Neural cell (in vitro differentiated cells): Measurements from ENCODE around the gene AP1M2. TPM values are rescaled to one million over a fixed set of nuclear protein-coding genes. Genes with fewer than 3 reads are reported as not detected.

Source experiments
- H2AFZ ChIP-seq: fragments of 200-600, 300-800 bp; sonication (generic), shearing (Covaris generic); 2 replicates; pipeline ENCODE4 v1.6.0; 2014; ENCODE audit warnings: low read depth, mild to moderate bottlenecking, antibody characterized with exemption, low read length, moderate library complexity
- H3F3A ChIP-seq: fragments of 200-600 bp; shearing (Covaris generic); 2 replicates; pipeline ENCODE4 v1.6.1; 2016; ENCODE audit warnings: mild to moderate bottlenecking, moderate library complexity, mixed read lengths, antibody characterized with exemption, low read length; ENCODE audit not compliant: insufficient read depth, poor library complexity, severe bottlenecking
- H3K27ac ChIP-seq: fragments of 200-600, 300-800 bp; sonication (generic), shearing (Covaris generic); 2 replicates; pipeline ENCODE4 v1.5.1; 2014; ENCODE audit warnings: mild to moderate bottlenecking, low read length, moderate library complexity
- H3K27me3 ChIP-seq: fragments of 300-800, 200-600 bp; sonication (generic), shearing (Covaris generic); 2 replicates; pipeline ENCODE4 v1.6.0; 2014; ENCODE audit warnings: mild to moderate bottlenecking, low read depth, low read length, moderate library complexity; ENCODE audit not compliant: insufficient read depth
- H3K36me3 ChIP-seq: fragments of 300-800, 200-600 bp; sonication (generic), shearing (Covaris generic); 2 replicates; pipeline ENCODE4 v1.5.1; 2014; ENCODE audit warnings: mild to moderate bottlenecking, antibody characterized with exemption, low read length, moderate library complexity; ENCODE audit not compliant: insufficient read depth
- H3K4me2 ChIP-seq: fragments of 300-800, 200-600 bp; sonication (generic), shearing (Covaris generic); 2 replicates; pipeline ENCODE4 v1.6.0; 2014; ENCODE audit warnings: mild to moderate bottlenecking, low read length
- H3K4me3 ChIP-seq: fragments of 300-800, 200-600 bp; sonication (generic), shearing (Covaris generic); 2 replicates; pipeline ENCODE4 v1.5.1; 2014; ENCODE audit warnings: mild to moderate bottlenecking, low read length, moderate library complexity
- H3K79me2 ChIP-seq: fragments of 200-600 bp; shearing (Covaris generic); replicated peaks from 2 replicates; pipeline ENCODE4 v1.6.0; 2014; ENCODE audit warnings: mild to moderate bottlenecking, low read length, moderate library complexity; ENCODE audit not compliant: insufficient read depth
- H3K9ac ChIP-seq: fragments of 300-800, 200-600 bp; sonication (generic), shearing (Covaris generic); 2 replicates; pipeline ENCODE4 v1.6.1; 2016; ENCODE audit warnings: mild to moderate bottlenecking, low read length, mixed read lengths
- H3K9me2 ChIP-seq: fragments of 200-600 bp; shearing (Covaris generic); 2 replicates; pipeline ENCODE4 v1.6.1; 2016; ENCODE audit warnings: mild to moderate bottlenecking, low read length, mixed read lengths; ENCODE audit not compliant: insufficient read depth
- H3K9me3 ChIP-seq: fragments of 200-600, 300-800 bp; sonication (generic), shearing (Covaris generic); 2 replicates; pipeline ENCODE4 v1.6.1; 2016; ENCODE audit warnings: mild to moderate bottlenecking, mixed run types, low read length, moderate library complexity, mixed read lengths
- H4K20me1 ChIP-seq: fragments of 200-600 bp; shearing (Covaris generic); 2 replicates; pipeline ENCODE4 v1.6.1; 2016; ENCODE audit warnings: mild to moderate bottlenecking, mixed run types; ENCODE audit not compliant: insufficient read depth
- EP300 ChIP-seq: fragments of 450-650 bp; conservative IDR thresholded peaks from 2 replicates; pipeline ENCODE4 v1.6.1; 2014; ENCODE audit warnings: antibody characterized with exemption, mild to moderate bottlenecking, moderate library complexity; ENCODE audit not compliant: poor library complexity, severe bottlenecking
- MXI1 ChIP-seq: fragments of 450-650 bp; conservative IDR thresholded peaks from 2 replicates; pipeline ENCODE4 v1.6.1; 2014; ENCODE audit warnings: antibody characterized with exemption, mild to moderate bottlenecking; ENCODE audit not compliant: poor library complexity, severe bottlenecking
- POLR2AphosphoS5 ChIP-seq: IDR thresholded peaks from 2 replicates; pipeline ENCODE4 v1.6.1; 2012
- SMC3 ChIP-seq: fragments of 450-650 bp; conservative IDR thresholded peaks from 2 replicates; pipeline ENCODE4 v1.6.1; 2014; ENCODE audit warnings: antibody characterized with exemption, mild to moderate bottlenecking, moderate library complexity; ENCODE audit not compliant: poor library complexity
- TAF1 ChIP-seq: IDR thresholded peaks from 2 replicates; pipeline ENCODE4 v1.6.1; 2012; ENCODE audit warnings: low read depth
- polyA plus RNA-seq: library from polyadenylated mRNA; depleted of rRNA; stranded (reverse); fragments of >200 nt; gene quantifications from 2 replicates; pipeline ENCODE4 v1.2.3, GENCODE V29; 2014
- small RNA-seq, 3 experiments: library from RNA; depleted of rRNA; stranded (forward); fragments of <200 nt; gene quantifications; one replicate each; pipeline ENCODE3, GENCODE V24; 2012
- TF ChIP-seq, protein P1 (sequence below): fragments of 450-650 bp; IDR thresholded peaks from 2 replicates; pipeline ENCODE4 v1.5.1; 2014; ENCODE audit warnings: antibody characterized with exemption, mild to moderate bottlenecking, moderate library complexity; ENCODE audit not compliant: poor library complexity, severe bottlenecking
- TF ChIP-seq, protein P2 (sequence below): IDR thresholded peaks from 2 replicates; pipeline ENCODE4 v1.6.1; 2012; ENCODE audit warnings: borderline replicate concordance

The AP1M2 gene
- polyA plus RNA-seq, 1 donor from 2014 or later: 0.38 TPM

DNA sequence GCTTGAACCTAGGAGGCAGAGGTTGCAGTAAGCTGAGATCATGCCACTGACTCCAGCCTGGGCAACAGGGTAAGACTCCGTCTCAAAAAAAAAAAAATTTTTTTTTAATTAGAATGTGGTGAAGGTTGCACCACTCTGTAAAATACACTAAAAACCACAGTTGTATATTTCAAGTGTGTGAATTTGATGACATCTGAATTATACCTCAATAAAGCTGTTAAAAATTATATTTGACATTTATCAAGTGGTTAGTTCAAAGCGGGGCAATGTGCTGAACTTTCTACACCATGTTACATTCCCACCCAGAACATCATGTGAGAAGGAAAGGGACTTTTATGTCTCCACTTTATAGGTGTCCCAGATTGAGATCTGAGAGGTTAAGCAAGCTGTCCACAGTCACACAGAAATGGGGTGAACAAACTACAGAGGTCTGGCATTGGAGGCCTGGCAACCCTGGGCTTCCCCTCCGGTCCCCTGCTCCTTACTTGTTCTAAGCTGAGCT, 63.9 kb downstream of the AP1M2 start:
- Histone ChIP-seq H2AFZ (no peak overlapping the region), H3K36me3 (no peaks in the 10 kb centered on the region), H3K79me2 (no peaks in the 10 kb centered on the region), H3K9ac (no peak overlapping the region), H3F3A (no peaks in the 10 kb centered on the region), H3K27me3 (peaks cover 21% of the 10 kb centered on the region), H3K27ac (no peak overlapping the region), H3K9me2 (no peaks in the 10 kb centered on the region), H4K20me1 (no peaks in the 10 kb centered on the region), H3K4me2 (no peak overlapping the region), H3K9me3 (no peaks in the 10 kb centered on the region), H3K4me3 (no peak overlapping the region)
- TF ChIP-seq EP300: no peak
- TF ChIP-seq, protein P1, sequence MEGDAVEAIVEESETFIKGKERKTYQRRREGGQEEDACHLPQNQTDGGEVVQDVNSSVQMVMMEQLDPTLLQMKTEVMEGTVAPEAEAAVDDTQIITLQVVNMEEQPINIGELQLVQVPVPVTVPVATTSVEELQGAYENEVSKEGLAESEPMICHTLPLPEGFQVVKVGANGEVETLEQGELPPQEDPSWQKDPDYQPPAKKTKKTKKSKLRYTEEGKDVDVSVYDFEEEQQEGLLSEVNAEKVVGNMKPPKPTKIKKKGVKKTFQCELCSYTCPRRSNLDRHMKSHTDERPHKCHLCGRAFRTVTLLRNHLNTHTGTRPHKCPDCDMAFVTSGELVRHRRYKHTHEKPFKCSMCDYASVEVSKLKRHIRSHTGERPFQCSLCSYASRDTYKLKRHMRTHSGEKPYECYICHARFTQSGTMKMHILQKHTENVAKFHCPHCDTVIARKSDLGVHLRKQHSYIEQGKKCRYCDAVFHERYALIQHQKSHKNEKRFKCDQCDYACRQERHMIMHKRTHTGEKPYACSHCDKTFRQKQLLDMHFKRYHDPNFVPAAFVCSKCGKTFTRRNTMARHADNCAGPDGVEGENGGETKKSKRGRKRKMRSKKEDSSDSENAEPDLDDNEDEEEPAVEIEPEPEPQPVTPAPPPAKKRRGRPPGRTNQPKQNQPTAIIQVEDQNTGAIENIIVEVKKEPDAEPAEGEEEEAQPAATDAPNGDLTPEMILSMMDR: no peak
- TF ChIP-seq SMC3: no peak
- no peak for TF ChIP-seq TAF1
- TF ChIP-seq, protein P2, sequence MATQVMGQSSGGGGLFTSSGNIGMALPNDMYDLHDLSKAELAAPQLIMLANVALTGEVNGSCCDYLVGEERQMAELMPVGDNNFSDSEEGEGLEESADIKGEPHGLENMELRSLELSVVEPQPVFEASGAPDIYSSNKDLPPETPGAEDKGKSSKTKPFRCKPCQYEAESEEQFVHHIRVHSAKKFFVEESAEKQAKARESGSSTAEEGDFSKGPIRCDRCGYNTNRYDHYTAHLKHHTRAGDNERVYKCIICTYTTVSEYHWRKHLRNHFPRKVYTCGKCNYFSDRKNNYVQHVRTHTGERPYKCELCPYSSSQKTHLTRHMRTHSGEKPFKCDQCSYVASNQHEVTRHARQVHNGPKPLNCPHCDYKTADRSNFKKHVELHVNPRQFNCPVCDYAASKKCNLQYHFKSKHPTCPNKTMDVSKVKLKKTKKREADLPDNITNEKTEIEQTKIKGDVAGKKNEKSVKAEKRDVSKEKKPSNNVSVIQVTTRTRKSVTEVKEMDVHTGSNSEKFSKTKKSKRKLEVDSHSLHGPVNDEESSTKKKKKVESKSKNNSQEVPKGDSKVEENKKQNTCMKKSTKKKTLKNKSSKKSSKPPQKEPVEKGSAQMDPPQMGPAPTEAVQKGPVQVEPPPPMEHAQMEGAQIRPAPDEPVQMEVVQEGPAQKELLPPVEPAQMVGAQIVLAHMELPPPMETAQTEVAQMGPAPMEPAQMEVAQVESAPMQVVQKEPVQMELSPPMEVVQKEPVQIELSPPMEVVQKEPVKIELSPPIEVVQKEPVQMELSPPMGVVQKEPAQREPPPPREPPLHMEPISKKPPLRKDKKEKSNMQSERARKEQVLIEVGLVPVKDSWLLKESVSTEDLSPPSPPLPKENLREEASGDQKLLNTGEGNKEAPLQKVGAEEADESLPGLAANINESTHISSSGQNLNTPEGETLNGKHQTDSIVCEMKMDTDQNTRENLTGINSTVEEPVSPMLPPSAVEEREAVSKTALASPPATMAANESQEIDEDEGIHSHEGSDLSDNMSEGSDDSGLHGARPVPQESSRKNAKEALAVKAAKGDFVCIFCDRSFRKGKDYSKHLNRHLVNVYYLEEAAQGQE: no peak
- no peak for TF ChIP-seq POLR2AphosphoS5
- no peak for TF ChIP-seq MXI1

Small RNA genes within 50 kb of the gene (small RNA-seq; reads per million reads assigned to genes)
- 0 reads per million in 3 experiments for gene MIR1238
- 0 to 0.24 (median 0) reads per million in 3 experiments for gene RNU7-140P

Other genes with a start within 250 kb of the AP1M2 start
- gene ICAM3, start 247.7 kb downstream of the AP1M2 start, polyA plus RNA-seq: 0.53 and 1.9 TPM in 2 replicates
- 63.3 and 95.8 TPM in 2 replicates for gene TYK2, start 206.7 kb downstream of the AP1M2 start, polyA plus RNA-seq
- 359 and 408 TPM in 2 replicates for gene CDC37, start 183.8 kb downstream of the AP1M2 start, polyA plus RNA-seq
- 3.4 and 4.7 TPM in 2 replicates for gene PDE4A, start 166.8 kb downstream of the AP1M2 start, polyA plus RNA-seq
- gene KEAP1, start 84.0 kb downstream of the AP1M2 start, polyA plus RNA-seq: 39.0 and 47.9 TPM in 2 replicates
- gene S1PR5, start 69.9 kb downstream of the AP1M2 start, polyA plus RNA-seq: not detected in 2 replicates
- 50.2 and 59.3 TPM in 2 replicates for gene ATG4D, start 43.4 kb downstream of the AP1M2 start, polyA plus RNA-seq
- 5.3 and 6.5 TPM in 2 replicates for gene KRI1, start 21.3 kb downstream of the AP1M2 start, polyA plus RNA-seq
- gene CDKN2D, start 18.3 kb downstream of the AP1M2 start, polyA plus RNA-seq: 333 and 339 TPM in 2 replicates
- gene SLC44A2, start 38.2 kb upstream of the AP1M2 start, polyA plus RNA-seq: 50.0 and 55.7 TPM in 2 replicates
- 464 and 522 TPM in 2 replicates for gene ILF3, start 67.0 kb upstream of the AP1M2 start, polyA plus RNA-seq
- 208 and 249 TPM in 2 replicates for gene QTRT1, start 114.1 kb upstream of the AP1M2 start, polyA plus RNA-seq
- 31.4 and 34.8 TPM in 2 replicates for gene DNM2, start 130.8 kb upstream of the AP1M2 start, polyA plus RNA-seq
- gene TMED1, start 248.9 kb upstream of the AP1M2 start, polyA plus RNA-seq: 20.2 and 28.1 TPM in 2 replicates